T-helper 2 cell (primary cell): ENCODE data around the gene PARVG.

Source experiments
- DNase-seq, 5 experiments: peaks; one replicate each; pipeline versions ENCODE4 v3.0.0 to v3.0.0-alpha.2; 2012 to 2022

The PARVG gene

DNA sequence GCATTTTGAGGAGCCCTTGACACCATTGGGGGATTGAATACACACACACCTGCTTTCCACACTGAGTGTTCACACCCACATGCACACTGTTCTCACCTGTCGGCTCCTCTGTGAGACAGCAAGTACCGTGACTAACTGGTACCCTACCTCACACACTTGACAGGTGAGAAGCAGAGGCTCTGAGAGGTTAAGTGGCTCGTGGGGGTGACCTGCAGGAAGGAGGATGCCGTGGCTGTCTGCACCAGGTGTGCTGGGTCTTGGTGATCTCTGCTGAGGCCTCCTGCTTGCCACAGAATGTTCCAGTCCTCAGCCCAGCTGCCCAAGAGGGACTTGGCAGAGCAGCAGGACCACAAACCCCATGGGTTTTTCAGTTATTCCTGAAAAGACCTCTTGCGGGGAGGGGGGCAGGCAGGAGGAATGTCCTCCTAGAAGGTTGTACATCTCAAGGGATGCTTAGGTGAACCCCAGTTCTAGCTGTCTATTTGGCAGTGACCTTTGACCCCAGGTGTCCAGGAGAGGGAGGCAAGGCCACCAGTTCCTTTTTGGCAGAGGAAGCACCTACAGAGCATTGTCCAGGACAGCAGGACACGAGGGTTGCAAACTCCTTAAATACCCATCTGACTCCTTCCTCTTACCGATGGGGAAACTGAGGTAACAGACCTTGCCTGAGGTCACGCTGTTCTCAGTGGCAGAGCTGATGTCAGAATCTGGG is 66.0 kb downstream of the PARVG start:
- DNase-seq = no peak

DNA sequence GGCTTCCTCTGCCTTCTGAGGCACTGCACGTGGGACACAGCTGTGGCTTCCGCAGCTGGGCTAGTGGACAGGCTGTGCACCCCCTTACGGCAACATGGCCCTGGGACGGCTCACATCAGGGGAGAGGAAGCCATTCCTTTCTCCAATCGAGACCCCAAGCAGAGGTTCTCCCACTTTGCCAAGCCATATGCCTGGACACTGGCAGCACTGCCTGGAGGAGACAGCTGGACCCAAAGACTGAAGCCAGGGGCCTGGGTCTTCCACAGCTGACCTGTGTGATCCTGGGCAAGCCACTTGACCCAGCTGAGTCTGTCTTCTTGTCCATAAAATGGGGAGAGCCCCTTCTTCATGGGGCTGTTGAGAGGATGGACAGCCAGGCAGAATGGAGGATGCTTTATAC is 66.6 kb downstream of the PARVG start:
- DNase-seq = no peak

DNA sequence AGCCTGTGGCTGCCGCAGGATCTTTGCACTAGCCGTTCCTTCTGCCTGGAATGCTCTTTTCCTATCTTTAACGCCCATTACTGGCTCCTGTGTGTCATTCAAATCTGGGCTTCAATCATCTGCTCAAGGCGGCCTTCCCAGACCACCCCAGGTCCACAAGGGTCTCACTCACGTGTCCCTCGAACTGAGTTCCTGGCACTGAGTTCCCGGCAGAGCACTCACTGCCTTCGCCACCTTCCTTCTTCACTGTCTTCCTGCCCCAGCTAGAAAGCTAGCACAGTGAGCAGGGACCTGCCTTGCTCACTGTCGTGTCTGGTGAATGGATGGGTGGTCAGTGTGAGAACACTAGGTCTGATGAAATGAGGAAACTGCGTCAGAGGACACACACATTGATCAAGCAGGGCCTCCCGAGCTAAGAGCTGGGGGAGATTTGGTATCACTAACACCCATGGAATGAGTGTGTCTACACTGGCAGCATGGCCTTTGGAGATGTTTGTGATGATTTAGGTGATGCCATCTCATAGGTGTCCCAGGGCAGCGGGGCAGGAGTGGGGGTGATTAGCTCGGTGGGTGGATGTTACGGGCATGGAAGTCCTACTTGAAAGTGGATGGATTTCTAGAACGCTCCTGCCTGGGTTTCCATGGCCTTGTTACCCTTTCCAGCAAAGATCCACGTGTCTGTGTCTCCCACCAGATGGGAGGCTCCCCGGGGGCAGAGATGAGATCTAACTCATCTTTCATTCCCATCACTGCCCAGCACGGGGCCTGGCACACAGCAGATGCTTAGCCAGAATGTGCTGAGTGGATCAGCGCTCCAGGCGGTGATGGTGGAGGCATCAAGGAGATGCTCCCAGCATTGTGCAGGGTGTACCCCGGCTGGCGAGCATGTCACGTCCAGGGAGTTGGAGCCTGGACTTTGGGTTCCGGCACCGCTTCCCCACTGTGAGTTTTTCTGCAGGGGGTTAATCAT is 67.5 kb downstream of the PARVG start:
- no peak for DNase-seq

DNA sequence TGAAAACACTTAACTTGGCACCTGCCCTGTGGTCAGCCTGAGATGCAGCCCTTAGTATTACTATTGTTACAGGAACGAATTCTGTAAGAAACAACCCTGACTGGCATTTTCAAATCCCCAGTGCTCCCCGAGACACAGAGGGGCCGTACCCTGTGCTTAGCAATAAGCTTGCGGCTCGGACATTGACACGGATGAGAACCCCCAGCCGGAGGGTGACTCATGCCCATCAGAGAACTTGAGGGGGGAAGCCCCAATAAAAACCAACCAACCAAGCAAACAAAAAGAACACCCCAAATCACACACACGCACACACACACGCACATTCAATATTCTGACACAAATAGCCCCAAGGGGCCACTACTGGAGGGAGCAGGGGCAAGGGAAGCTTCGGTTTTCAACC is 68.2 kb downstream of the PARVG start:
- DNase-seq = no peak

DNA sequence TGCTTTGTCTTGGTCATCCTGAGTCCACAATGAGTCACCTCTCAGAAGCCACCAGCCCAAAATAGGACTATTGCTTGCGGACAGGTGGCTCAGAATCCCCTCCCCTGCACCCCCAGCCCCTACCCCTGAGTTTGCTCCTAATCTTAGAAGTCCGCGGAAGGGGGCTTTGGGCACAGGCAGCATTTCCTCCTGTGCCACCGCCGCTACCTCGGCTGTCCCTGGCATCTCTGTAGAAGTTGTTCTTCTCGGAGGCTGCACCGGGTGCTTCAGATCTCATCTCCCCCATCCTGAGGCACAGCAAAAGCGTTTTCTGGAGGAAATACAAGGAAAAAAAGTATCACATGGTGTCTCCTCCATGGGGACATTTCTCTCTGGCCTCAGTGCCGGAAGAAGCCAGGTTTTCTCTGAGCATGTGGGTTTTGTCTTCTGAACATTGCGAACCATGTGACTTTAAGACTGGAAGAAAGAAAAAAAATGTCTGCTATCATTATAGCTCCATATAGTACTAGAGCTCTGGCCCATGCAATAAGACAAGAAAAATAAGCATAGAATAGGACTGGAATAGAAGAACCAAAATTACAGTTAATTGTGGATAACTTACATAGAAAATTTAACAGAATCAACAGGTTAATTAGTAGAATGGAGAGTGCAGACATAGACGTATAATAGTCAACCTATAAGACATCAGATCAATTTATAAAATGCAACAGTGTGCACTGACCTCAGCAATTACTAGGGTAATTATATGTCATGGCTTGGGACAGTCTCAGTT is 68.8 kb downstream of the PARVG start:
- no peak for DNase-seq

DNA sequence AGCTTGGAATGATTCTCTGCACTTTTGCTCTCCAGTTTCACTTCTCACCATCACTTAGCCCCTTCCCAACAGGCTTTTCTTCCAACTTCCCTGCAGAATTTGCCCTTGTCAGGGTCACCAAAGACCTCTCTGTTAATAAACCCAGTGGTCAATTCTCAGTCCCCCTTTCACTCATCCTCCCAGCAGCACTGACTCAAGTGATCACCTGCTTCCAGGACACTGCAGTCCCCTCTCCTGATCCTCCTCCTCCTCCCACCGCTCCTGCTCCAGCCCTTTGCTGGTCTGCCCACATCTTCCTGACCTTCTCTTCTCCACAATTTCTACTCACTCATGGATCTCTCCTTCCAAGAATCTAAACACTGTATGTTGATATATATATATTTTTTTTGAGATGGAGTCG is 74.1 kb downstream of the PARVG start:
- no peak for DNase-seq

DNA sequence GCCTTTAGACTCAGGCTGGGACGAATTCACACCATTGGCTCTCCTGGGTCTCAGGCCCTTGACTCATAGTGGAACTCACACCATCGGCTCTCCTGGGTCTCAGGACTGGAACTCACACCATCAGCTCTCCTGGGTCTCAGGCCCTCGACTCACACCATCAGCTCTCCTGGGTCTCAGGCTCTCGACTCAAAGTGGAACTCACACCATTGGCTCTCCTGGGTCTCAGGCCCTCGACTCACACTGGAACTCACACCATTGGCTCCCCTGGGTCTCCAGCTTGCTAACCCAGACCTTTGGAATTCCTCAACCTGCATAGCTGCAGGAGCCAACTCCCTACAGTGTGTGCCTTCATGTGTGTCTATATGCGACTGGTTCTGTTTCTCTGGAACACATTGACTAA is 75.4 kb downstream of the PARVG start:
- no peak for DNase-seq

DNA sequence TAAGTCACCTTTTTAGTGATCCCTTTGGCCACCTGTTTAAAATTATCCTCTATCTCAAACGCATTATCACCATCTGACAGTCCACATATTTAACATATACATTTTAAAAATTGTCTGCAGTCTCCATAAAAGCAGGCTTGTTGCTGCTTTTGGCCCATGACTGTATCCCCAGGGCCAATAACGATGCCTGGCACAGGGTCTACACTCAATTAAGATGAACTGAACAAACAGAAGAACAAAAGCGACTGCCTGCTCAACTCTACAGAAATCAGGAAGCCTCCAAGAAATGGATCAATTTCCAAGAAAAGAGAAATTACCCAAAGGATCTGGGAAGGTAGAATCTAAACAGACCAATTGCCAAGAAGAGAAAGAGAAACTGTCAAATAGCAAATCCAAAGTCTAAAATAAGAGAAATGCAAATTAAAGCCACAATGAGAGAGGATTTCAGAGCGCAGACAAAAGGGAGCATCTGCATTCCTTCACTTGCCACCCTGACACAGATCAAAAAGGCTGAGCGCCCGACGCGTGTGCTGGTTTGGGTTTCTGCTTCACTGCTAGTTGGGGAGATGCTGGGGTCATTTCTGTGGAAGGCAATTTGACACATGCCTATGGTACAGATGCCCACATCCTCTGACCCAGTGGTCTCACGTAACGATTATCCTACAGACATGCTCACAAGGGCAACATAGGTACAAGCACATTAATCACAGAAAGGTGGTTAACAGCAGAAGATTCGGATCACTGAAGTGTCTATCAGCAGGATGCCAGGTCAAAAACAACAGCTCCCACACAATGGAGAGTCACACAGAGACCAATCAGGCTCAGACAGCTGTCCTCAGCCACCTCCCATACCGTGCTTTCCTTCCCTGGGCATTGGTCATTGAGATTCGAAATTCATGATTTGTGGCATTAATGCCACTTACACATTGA is 76.1 kb downstream of the PARVG start:
- DNase-seq = no peak
